GM18519 (cell line): ENCODE results near the gene FBXW11.

Experiments used
- ATAC-seq: cut with Tn5 transposase; IDR thresholded peaks from one replicate; pipeline ENCODE4 v1.9.1; 2021; ENCODE audit warnings: mild to moderate bottlenecking, moderate library complexity; ENCODE audit not compliant: unreplicated experiment, low FRiP score

Gene FBXW11

GRCh38 chr5:171820561-171820960, 185.9 kb downstream of the FBXW11 start:
- no peak for ATAC-seq

- no peak for ATAC-seq
These were observed 189.8 kb downstream of the FBXW11 start for GRCh38 chr5:171816666-171817065.

DNA sequence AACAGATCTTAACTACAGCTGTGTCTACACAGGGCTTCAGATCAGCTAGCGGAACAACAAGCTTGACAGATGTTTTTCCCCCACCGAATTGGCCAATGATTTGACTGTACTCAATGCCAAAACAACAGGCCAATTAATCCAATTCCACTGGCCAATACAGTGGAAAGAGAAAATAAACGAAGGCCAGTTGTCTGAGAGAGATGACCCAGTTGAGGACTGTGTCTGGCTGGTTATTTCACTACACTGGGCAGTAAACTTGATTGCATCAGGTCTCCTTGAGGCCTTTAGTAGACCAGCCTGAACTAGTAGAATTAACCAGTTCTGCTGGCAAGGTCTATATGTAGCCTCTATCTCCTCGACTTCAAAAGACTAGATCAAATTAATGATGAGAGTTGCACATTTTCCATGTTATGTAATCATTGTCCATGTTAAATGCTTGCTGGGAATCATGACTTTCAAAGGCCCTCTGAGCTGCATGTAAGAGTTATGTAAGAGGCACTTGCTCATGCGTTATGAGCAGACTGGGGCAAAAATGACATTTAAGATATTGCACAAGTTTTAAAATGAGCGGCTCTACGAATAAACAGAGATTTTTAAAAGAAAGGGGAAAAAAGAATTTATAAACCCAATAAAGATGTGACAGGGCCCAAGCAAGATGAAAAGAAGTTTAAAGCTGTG, 192.5 kb downstream of the FBXW11 start:
- no peak for ATAC-seq

- ATAC-seq = no peak
These were observed 193.2 kb downstream of the FBXW11 start for GRCh38 chr5:171813270-171813669.
